CD8-positive, alpha-beta memory T cell (primary cell): Measurements from ENCODE around the gene CTBP1. TPM values are rescaled to one million over a fixed set of nuclear protein-coding genes. Genes with fewer than 3 reads are reported as not detected.

Experiments used
- CTCF ChIA-PET: fragments of 350-600 bp; sonication (Branson Sonifier 250); formaldehyde crosslinking; loops from one replicate; lab custom pipeline; 2021; ENCODE audit warnings: antibody characterized with exemption; lab: Charles Lee
- POLR2A ChIA-PET: fragments of 350-600 bp; sonication (Branson Sonifier 250); formaldehyde crosslinking; loops from one replicate; lab custom pipeline; 2021; ENCODE audit warnings: antibody characterized with exemption; lab: Charles Lee
- DNase-seq, 5 donors: peaks; one replicate each; pipeline versions ENCODE4 v3.0.0 to v3.0.0-alpha.2; 2020 to 2022; ENCODE audit warnings: mixed read lengths in 1 of 5
- H3K27ac ChIP-seq: one replicate; pipeline ENCODE4 v1.7.0; 2013; ENCODE audit warnings: low read depth, mild to moderate bottlenecking, low read length, moderate library complexity
- H3K27me3 ChIP-seq: 2 replicates; pipeline ENCODE4 v1.7.0; 2013; ENCODE audit warnings: low read length, mild to moderate bottlenecking; ENCODE audit not compliant: insufficient read depth, poor library complexity, severe bottlenecking
- H3K36me3 ChIP-seq: 2 replicates; pipeline ENCODE4 v1.7.0; 2013; ENCODE audit warnings: mild to moderate bottlenecking, low read length, moderate library complexity; ENCODE audit not compliant: insufficient read depth
- H3K4me1 ChIP-seq: 2 replicates; pipeline ENCODE4 v1.7.0; 2013; ENCODE audit warnings: mild to moderate bottlenecking, low read length, moderate library complexity; ENCODE audit not compliant: insufficient read depth
- H3K4me3 ChIP-seq: 2 replicates; pipeline ENCODE4 v1.7.0; 2013; ENCODE audit warnings: mild to moderate bottlenecking, low read length
- H3K9me3 ChIP-seq: 2 replicates; pipeline ENCODE4 v1.7.0; 2013; ENCODE audit warnings: mild to moderate bottlenecking, low read length
- H3K27ac Mint-ChIP-seq, 8 donors: one replicate each; pipeline ENCODE4 v1.8.0; 2020 to 2021; ENCODE audit warnings: mixed read lengths in 8 of 8, mild to moderate bottlenecking in 6 of 8, inconsistent platforms in 3 of 8, moderate library complexity in 3 of 8
- H3K27me3 Mint-ChIP-seq, 2 donors: one replicate each; pipeline ENCODE4 v1.8.0; 2020 to 2021; ENCODE audit warnings: mixed read lengths in 2 of 2, mild to moderate bottlenecking in 1 of 2, moderate library complexity in 1 of 2
- H3K36me3 Mint-ChIP-seq, 3 donors: one replicate each; pipeline ENCODE4 v1.8.0; 2020 to 2021; ENCODE audit warnings: mixed read lengths in 3 of 3, inconsistent platforms in 1 of 3, mild to moderate bottlenecking in 1 of 3
- H3K4me1 Mint-ChIP-seq, 3 donors: one replicate each; pipeline ENCODE4 v1.8.0; 2020 to 2021; ENCODE audit warnings: mixed read lengths in 3 of 3, inconsistent platforms in 1 of 3, mild to moderate bottlenecking in 1 of 3
- H3K4me3 Mint-ChIP-seq, 7 donors: one replicate each; pipeline ENCODE4 v1.8.0; 2020 to 2021; ENCODE audit warnings: mixed read lengths in 7 of 7, mild to moderate bottlenecking in 6 of 7, moderate library complexity in 4 of 7, inconsistent platforms in 2 of 7
- H3K9me3 Mint-ChIP-seq, 5 donors: one replicate each; pipeline ENCODE4 v1.8.0; 2020 to 2022; ENCODE audit warnings: mixed read lengths in 5 of 5, mild to moderate bottlenecking in 3 of 5, moderate library complexity in 2 of 5, inconsistent platforms in 1 of 5
- polyA plus RNA-seq: library from polyadenylated mRNA; unstranded; fragments of 300-500 nt; fragmentation: Illumina TruSeq; gene quantifications from one replicate; pipeline ENCODE4 v1.2.3, GENCODE V29; 2021
- total RNA-seq, 2 experiments: library from RNA; stranded (reverse); gene quantifications; one replicate each; pipeline ENCODE4 v1.2.3, GENCODE V29; 2021

Gene CTBP1
- total and polyA plus RNA-seq, 3 experiments from 2014 or later, result 88.1 to 149 (median 139) TPM

DNA sequence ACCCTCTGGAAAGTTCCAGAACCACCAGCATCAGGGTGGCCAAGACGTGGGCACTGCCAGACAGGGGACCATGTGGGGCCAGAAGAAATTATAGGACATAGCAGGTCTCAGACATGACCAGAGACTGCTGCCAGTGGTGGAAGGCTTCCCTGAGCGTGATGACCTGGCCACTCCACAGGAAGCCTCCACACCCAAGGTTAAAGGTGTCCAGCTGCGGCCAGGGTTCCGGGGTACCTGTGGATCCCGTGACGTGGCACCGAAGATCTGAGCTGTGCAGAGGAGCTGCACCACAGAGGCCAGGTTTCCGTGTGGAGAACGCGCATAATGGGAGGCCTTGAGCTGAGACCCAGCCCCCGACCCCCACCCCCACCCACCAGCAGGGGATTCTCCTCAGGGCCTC, 16.4 kb upstream of the CTBP1 start:
- Mint-ChIP-seq H3K9me3 (peaks cover 0 to 5% (median 0%) of the 10 kb centered on the region in 5 donors), H3K27me3 (no peaks in the 10 kb centered on the region), H3K4me1 (peaks cover 10 to 15% (median 11%) of the 10 kb centered on the region in 3 donors), H3K27ac (peak overlapping the region in 1 of 8 donors; percentile 24), H3K36me3 (peaks cover 0 to 5% (median 0%) of the 10 kb centered on the region in 3 donors), H3K4me3 (no peak overlapping the region)
- no peak overlapping the region for H3K4me3 ChIP-seq
- no peaks in the 10 kb centered on the region for H3K27me3 ChIP-seq
- POLR2A ChIA-PET, result interaction anchor here (0.5 to 1.4 kb wide), 3 partner anchors 16 to 566 kb away, joined by 3 to 7 read pairs (median 6); partner anchors contain the start of gene CTBP1
- no peaks in the 10 kb centered on the region for H3K36me3 ChIP-seq
- H3K4me1 ChIP-seq, result peaks cover 8% of the 10 kb centered on the region
- H3K9me3 ChIP-seq, result peaks cover 7% of the 10 kb centered on the region
- no peak overlapping the region for H3K27ac ChIP-seq
- CTCF ChIA-PET, result interaction anchor here (1.3 to 4.6 kb wide), 8 partner anchors 14 to 523 kb away, joined by 3 to 41 read pairs (median 6); partner anchors contain the start of genes CTBP1 and UVSSA
- DNase-seq, result no peak

DNA sequence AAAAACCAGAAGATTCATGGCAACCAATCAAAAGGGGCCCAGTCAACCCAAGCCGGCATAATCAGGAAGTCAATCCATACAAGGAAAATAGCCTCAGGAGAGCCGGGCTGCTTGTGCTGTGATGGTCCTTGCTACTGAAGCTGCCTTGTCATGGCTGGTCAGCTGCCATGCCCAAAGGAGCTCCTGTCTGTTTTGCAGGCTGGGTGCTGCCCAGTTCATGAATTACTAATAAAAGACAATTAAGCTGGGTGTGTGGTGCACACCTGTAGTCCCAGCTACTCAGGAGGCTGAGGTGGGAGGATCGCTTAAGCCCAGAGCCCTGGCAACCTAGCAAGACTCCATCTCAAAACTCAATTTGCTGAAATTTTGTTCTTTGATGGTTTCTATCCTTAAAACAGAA, 16.0 kb upstream of the CTBP1 start:
- Histone ChIP-seq H3K4me3 (no peak overlapping the region), H3K27ac (no peak overlapping the region), H3K4me1 (peaks cover 8% of the 10 kb centered on the region), H3K9me3 (peaks cover 7% of the 10 kb centered on the region), H3K36me3 (no peaks in the 10 kb centered on the region), H3K27me3 (no peaks in the 10 kb centered on the region)
- Mint-ChIP-seq H3K9me3 (peaks cover 0 to 5% (median 0%) of the 10 kb centered on the region in 5 donors), H3K4me1 (peaks cover 10 to 15% (median 11%) of the 10 kb centered on the region in 3 donors), H3K27ac (peak overlapping the region in 1 of 8 donors; percentile 24), H3K4me3 (no peak overlapping the region), H3K36me3 (peaks cover 0 to 5% (median 0%) of the 10 kb centered on the region in 3 donors), H3K27me3 (no peaks in the 10 kb centered on the region)
- DNase-seq, result no peak
- POLR2A ChIA-PET, result interaction anchor here (0.5 to 1.4 kb wide), 2 partner anchors 15 to 566 kb away, joined by 6 to 7 read pairs; partner anchors contain the start of gene CTBP1
- CTCF ChIA-PET, result interaction anchor here (1.5 to 4.6 kb wide), 6 partner anchors 14 to 134 kb away, joined by 4 to 41 read pairs (median 6); partner anchors contain the start of gene CTBP1

DNA sequence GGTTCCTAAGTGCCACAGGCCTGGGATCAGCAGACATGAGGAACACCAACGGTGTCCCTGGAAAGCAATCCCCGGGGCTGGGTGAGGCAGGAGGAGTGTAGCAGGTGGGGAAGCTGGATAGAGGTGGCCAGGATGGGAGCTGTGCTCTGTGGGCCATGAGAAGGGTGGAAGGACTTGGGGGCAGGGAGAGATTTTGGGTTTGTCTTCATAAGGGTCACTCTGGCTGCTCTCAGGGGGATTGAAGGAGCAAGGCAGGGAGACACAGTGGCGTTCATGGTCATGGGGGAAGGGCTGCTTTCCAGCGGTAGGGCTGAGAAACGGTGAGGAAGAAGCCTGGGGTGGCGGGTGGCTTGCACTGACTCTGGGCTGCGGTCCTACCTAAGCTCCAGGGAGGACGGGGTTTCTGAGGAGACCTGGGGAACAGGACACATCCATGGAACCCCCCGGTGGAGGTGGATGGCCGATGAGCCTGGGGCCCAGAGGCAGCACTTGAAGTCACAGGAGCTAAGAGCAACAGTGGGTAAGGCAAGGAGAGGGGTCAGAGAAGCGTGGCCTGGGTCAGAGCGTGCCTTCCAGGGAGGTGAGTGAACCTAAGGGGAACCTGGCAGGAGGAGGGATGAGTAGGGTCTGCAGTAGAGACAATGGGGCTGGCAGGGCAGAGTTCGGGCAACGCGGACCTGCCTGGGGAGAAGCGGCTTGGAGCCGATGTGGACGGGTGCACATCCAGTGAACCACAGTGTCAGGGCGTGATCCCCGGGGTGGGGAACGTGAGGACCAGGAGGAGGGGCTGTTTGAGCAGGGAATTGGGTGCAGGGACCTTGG, 12.4 kb upstream of the CTBP1 start:
- Histone ChIP-seq H3K36me3 (no peaks in the 10 kb centered on the region), H3K4me3 (no peak overlapping the region), H3K4me1 (no peaks in the 10 kb centered on the region), H3K27me3 (no peaks in the 10 kb centered on the region), H3K9me3 (no peaks in the 10 kb centered on the region), H3K27ac (no peak overlapping the region)
- Mint-ChIP-seq H3K27ac (peak overlapping the region in 2 of 8 donors; percentile 6 to 54), H3K4me3 (no peak overlapping the region), H3K9me3 (peaks cover 0 to 4% (median 0%) of the 10 kb centered on the region in 5 donors), H3K27me3 (no peaks in the 10 kb centered on the region), H3K4me1 (peaks cover 10 to 17% (median 11%) of the 10 kb centered on the region in 3 donors), H3K36me3 (peaks cover 0 to 5% (median 0%) of the 10 kb centered on the region in 3 donors)
- ChIA-PET POLR2A (no interaction called here), CTCF (interaction anchor here (1.3 kb wide), 1 partner anchor 12 kb away, joined by 4 read pairs; no protein-coding TSS in a partner anchor)
- DNase-seq, result no peak

DNA sequence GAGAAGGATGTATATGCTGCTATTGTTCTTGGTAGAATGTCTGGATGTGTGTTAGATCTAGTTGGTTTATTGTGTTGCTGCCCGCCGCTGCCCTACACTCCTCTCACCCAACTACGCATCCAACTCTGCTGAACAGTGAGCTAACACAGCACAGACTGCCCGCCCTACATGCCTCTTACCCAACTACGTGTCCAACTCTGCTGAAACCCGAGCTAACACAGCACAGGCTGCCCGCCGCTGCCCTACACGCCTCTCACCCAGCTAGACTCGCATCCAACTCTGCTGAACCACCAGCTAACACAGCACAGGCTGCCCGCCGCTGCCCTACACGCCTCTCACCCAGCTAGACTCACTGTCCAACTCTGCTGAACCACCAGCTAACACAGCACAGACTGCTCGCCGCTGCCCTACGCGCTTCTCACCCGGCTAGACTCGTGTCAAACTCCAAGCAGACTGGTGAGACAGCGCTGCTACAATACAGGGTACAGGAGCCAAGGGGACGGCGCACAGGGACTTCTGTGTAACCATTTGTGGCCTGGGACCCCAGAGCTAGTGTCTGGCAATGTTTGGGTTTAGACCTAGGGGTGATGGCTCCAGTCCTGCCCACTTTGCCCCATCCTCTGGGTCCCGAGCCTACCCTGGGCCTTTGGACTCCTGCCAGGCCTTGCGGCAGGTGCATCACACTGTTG, 11.6 kb upstream of the CTBP1 start:
- Mint-ChIP-seq H3K4me3 (no peak overlapping the region), H3K27me3 (no peaks in the 10 kb centered on the region), H3K9me3 (peaks cover 0 to 4% (median 0%) of the 10 kb centered on the region in 5 donors), H3K36me3 (peaks cover 0 to 2% (median 0%) of the 10 kb centered on the region in 3 donors), H3K27ac (peak overlapping the region in 3 of 8 donors; percentile 6 to 82 (median 31)), H3K4me1 (peaks cover 15 to 25% (median 17%) of the 10 kb centered on the region in 3 donors)
- no peaks in the 10 kb centered on the region for H3K4me1 ChIP-seq
- ChIA-PET POLR2A (no interaction called here), CTCF (interaction anchor here (1.9 kb wide), 1 partner anchor 108 kb away, joined by 4 read pairs; no protein-coding TSS in a partner anchor)
- no peak for DNase-seq
- no peaks in the 10 kb centered on the region for H3K36me3 ChIP-seq
- H3K4me3 ChIP-seq, result no peak overlapping the region
- H3K27ac ChIP-seq, result no peak overlapping the region
- H3K27me3 ChIP-seq, result no peaks in the 10 kb centered on the region
- H3K9me3 ChIP-seq, result no peaks in the 10 kb centered on the region

DNA sequence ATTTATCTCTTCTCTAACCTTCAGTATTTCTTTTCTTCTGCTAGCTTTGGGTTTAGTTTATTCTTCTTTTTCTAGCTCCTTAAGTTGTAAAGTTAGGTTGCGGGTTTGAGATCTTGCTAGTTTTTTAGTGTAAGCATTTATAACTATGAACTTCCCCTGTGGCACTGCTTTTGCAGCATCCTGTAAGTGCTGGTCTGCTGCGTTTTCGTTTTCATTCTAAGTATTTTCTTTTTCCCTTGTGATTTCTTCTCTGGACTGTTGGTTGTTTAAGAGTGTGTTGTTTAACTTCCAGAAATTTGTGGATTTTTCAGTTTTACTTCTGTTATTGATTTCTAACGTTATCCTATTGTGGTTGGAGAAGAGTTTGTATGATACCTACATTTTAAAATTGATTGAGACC, 11.0 kb upstream of the CTBP1 start:
- POLR2A ChIA-PET, result no interaction called here
- Mint-ChIP-seq H3K36me3 (peaks cover 0 to 2% (median 0%) of the 10 kb centered on the region in 3 donors), H3K4me3 (no peak overlapping the region), H3K27ac (peak overlapping the region in 2 of 8 donors; percentile 31 to 43), H3K4me1 (peaks cover 16 to 30% (median 22%) of the 10 kb centered on the region in 3 donors), H3K9me3 (peaks cover 0 to 4% (median 0%) of the 10 kb centered on the region in 5 donors), H3K27me3 (no peaks in the 10 kb centered on the region)
- no peaks in the 10 kb centered on the region for H3K9me3 ChIP-seq
- H3K27ac ChIP-seq, result no peak overlapping the region
- H3K36me3 ChIP-seq, result no peaks in the 10 kb centered on the region
- peaks cover 5% of the 10 kb centered on the region for H3K4me1 ChIP-seq
- H3K4me3 ChIP-seq, result no peak overlapping the region
- no peak for DNase-seq
- CTCF ChIA-PET, result interaction anchor here (1.1 to 1.9 kb wide), 2 partner anchors 9 to 108 kb away, joined by 3 to 4 read pairs; no protein-coding TSS in a partner anchor
- H3K27me3 ChIP-seq, result no peaks in the 10 kb centered on the region

DNA sequence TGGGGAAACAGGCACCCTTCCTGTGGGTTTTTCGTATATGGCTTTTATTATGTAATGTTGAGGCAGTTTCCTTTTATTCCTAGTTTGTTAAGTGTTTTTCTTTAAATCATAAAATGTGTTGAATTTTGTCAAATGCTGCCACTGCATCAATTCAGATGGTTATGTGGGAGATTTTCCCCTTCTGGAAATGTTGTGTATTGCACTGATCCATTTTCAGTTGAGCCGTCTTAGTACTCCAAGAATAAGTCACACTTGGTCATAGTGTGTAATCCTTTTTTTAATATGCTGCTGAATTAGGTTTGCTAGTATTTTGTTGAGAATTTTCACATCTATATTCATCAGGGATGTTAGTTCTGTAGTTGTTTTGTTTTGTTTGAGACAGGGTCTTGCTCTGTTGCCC, 9.5 kb upstream of the CTBP1 start:
- Mint-ChIP-seq H3K36me3 (peaks cover 0 to 2% (median 0%) of the 10 kb centered on the region in 3 donors), H3K27me3 (no peaks in the 10 kb centered on the region), H3K9me3 (peaks cover 0 to 4% (median 0%) of the 10 kb centered on the region in 5 donors), H3K4me1 (peaks cover 31 to 45% (median 37%) of the 10 kb centered on the region in 3 donors), H3K4me3 (no peak overlapping the region), H3K27ac (peak overlapping the region in 3 of 8 donors; percentile 58 to 76 (median 68))
- Histone ChIP-seq H3K27ac (no peak overlapping the region), H3K4me1 (peaks cover 20% of the 10 kb centered on the region), H3K9me3 (no peaks in the 10 kb centered on the region), H3K4me3 (no peak overlapping the region), H3K36me3 (no peaks in the 10 kb centered on the region), H3K27me3 (no peaks in the 10 kb centered on the region)
- ChIA-PET CTCF (interaction anchor here (1.9 to 2.7 kb wide), 2 partner anchors 10 to 106 kb away, joined by 4 to 10 read pairs; no protein-coding TSS in a partner anchor), POLR2A (no interaction called here)
- DNase-seq, result no peak

DNA sequence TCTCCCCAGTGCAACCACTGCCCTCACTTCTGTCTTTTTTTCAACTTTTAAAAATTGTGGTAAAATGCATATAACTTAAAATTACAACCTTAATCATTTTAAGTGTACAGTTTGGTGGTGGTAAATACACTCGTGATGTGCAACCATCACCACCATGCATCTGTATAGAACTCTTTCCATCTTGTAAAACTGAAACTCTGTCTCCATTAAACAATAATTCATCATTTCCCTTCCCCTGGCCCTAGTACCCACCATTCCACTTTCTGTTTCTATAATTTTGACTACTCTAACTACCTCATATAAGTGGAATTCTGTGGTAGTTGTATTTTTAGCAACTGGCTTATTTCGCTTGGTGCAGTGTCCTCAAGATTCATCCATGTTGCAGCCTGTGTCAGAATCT, 6.8 kb upstream of the CTBP1 start:
- no peak overlapping the region for H3K27ac ChIP-seq
- H3K4me3 ChIP-seq, result no peak overlapping the region
- Mint-ChIP-seq H3K27me3 (no peaks in the 10 kb centered on the region), H3K9me3 (peaks cover 0 to 4% (median 0%) of the 10 kb centered on the region in 5 donors), H3K4me1 (peaks cover 49 to 66% (median 61%) of the 10 kb centered on the region in 3 donors), H3K36me3 (peaks cover 0 to 4% (median 2%) of the 10 kb centered on the region in 3 donors), H3K27ac (peak overlapping the region in 7 of 8 donors; percentile 70 to 99 (median 82)), H3K4me3 (peak overlapping the region in 2 of 7 donors; percentile 39 to 58)
- DNase-seq, result no peak
- H3K4me1 ChIP-seq, result peaks cover 40% of the 10 kb centered on the region
- ChIA-PET POLR2A (no interaction called here), CTCF (interaction anchor here (2.7 to 9.6 kb wide), 2 partner anchors 12 kb away, joined by 10 to 47 read pairs; no protein-coding TSS in a partner anchor)
- H3K27me3 ChIP-seq, result no peaks in the 10 kb centered on the region
- H3K36me3 ChIP-seq, result no peaks in the 10 kb centered on the region
- H3K9me3 ChIP-seq, result no peaks in the 10 kb centered on the region
